HG03139 (cell line): ENCODE measurements around the gene SHKBP1.
"Not testable (repeated sequence)": the region's sequence is repeated elsewhere in the genome, so short reads cannot be mapped to it uniquely, and the experiment has no call there.

Experiments
- ATAC-seq: cut with Tn5 transposase; IDR thresholded peaks from one replicate; pipeline ENCODE4 v1.9.1; 2021; ENCODE audit not compliant: unreplicated experiment

The SHKBP1 gene

DNA sequence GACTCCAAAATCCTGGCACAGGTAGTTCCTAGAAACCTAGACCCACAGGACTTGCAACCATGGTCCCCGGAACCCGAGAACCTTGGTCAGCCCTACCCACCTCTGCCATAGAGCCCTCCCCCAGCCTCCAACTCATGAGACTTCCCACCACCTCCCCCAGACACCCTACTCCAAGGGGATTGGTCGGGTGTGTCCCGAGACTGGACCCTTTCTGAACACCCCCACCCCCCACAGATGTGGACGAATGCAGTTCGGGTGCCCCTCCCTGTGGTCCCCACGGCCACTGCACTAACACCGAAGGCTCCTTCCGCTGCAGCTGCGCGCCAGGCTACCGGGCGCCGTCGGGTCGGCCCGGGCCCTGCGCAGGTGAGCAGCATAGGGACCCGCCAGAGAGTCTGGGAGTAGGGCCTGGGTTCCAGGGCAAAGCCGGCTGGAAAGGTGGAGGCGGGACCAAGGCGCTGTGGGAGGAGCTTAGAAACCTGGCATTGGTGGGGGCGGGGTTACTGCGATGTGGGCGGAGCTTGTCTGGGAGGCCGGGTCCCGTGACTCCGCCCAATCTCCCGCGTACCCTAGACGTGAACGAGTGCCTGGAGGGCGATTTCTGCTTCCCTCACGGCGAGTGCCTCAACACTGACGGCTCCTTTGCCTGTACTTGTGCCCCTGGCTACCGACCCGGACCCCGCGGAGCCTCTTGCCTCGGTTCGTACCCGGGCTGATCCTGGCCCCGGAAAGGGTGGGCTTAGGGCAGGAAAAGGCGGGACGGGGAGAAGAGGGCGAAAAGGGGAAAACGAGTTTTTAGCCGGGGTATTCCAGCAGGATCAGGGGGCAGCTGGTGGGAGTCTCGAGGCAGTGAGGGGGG lies 36.4 kb downstream of the SHKBP1 start:
- no peak for ATAC-seq

DNA sequence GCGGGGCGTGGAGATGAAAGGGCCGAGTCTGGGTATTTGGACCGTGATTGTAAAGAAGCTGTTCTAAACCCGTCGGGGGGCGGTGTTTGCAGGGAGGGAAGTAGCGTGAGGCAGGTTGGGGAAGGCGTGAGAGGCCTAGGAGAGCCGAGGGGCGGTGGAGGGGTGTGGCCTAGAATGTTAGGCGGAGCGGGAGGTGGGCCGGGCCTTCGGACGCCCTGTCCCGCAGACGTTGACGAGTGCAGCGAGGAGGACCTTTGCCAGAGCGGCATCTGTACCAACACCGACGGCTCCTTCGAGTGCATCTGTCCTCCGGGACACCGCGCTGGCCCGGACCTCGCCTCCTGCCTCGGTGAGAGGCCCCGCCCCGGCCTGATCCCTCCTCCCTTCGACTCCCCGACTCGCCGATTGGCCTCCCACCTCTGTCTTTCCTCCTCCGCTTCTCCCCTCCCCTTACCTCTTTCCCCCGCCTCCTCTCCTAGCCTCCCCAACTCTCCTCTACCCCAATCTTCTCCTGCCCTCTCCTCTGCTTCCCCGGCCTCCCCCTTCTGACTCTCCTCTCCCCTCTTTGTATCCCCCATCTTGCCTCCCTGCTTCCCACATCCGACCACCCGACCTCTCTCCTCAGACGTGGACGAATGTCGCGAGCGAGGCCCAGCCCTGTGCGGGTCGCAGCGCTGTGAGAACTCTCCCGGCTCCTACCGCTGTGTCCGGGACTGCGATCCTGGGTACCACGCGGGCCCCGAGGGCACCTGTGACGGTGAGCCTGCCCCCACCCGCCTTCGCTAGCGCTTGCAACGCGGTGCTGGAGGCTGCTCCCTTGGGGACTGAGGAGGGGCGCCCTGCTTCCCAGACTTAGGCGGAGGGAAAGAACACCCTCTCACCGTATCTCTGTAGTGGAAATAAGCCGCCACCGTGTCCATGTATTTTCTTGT lies 37.3 kb downstream of the SHKBP1 start:
- ATAC-seq: peak; percentile 40

DNA sequence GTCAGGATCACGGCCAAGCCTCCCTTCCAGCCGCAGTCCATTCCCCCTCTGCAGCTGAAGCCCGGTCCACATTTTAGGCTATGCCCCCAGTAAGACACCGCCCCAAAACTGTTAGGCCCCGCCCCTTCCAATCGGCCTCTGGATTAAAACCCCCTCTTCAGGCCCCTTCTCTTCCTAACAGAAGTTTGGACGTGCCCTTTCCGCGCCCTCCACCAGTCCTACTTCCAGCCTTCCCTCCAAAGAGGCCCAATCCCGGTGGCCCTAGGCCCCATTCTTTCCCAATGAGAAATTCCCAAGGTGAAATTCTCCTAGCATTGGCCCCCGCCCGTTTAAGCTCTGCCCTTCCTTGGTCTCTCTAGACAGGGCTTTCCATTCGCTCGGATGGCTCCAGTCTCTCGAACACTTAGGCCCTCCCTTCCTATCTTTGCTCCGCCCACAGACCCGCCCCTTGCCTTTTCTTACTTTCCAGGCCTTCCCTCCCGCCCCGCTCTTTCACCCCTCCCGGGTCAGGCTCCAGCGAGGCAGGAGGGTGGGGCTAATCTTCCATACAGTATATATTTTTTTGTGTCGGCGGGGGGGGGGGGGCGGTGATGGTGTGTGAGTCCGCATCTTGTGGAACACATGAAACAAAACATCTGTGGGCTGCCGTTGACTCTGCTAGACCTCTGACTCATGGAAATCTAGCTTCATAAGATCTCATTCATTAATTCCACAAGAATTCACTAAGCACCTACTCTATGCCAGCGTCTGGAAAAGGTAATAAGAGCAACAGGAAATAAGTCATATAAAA lies 38.1 kb downstream of the SHKBP1 start:
- ATAC-seq: no peak

DNA sequence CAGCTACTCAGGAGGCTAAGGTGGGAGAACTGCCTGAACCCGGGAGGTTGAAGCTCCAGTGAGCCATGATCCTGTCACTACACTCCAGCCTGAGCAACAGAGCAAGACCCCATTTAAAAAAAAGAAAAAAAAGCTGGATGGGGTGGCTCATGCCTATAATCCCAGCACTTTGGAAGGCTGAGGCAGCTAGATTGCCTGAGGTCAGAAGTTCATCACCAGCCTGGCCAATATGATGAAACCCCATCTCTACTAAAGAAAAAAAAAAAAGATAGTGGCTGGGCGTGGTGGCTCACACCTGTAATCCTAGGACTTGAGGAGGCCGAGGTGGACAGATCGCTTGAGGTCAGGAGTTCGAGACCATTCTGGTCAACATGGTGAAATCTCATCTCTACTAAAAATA lies 39.5 kb downstream of the SHKBP1 start:
- ATAC-seq: no peak

DNA sequence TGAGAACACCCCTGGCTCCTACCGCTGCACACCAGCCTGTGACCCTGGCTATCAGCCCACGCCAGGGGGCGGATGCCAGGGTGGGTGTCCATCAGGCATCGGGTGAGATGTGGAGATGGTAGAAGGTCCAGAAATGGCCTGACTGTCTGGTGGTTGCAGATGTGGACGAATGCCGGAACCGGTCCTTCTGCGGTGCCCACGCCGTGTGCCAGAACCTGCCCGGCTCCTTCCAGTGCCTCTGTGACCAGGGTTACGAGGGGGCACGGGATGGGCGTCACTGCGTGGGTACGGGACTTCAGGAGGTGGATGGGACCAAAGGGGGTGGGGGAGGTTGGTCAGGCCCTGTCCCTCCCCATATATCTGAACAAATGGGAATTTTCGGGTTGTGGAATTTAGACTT lies 40.3 kb downstream of the SHKBP1 start:
- ATAC-seq: no peak

DNA sequence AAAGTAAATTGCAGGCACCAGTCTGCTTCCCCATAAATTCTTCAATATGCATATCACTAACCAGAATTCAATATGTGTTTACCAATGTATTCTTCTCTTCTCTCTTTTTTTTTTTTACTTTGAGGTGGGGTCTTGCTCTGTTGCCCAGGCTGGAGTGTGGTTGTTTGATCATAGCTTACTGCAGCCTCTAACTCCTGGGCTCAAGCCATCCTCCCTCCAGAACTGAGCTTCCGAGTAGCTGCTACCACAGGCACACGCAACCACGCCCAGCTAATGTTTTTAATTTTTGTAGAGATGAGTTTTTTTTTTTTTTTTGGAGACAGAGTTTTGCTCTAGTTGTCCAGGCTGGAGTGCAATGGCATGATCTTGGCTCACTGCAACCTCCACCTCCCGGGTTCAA lies 41.3 kb downstream of the SHKBP1 start:
- no peak for ATAC-seq

DNA sequence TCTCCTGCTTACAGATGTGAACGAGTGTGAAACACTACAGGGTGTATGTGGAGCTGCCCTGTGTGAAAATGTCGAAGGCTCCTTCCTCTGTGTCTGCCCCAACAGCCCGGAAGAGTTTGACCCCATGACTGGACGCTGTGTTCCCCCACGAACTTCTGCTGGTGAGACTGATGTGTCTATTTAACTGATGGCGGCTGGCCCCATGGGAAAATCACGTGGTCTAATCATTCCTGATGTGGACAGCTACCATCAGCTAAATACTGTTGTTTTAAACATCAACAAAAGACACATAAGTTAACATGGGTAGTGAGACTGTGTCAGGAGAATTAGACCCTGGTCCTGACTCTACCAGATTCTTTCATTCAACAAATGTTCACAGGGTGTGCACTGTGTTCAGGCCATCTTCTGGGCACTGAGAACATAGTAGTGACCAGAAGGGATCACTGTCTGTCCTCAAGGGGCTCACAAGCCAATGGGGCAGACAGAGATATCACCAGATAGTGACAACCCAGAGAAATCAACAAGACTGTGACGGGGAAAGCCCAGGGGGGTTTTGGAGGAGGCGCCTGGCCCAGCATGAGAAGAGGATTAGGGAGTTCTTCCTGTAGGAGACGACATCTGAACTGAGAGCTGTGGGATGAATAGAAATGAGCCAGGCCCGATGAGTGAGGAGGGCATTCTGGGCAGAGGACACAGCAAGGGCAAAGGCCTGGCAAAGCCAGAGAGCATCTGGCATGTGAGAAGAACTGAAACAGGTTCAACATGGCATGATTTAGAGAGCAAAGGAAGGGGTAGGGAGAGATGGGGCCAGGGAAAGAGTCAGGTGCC lies 42.9 kb downstream of the SHKBP1 start:
- ATAC-seq: no peak

DNA sequence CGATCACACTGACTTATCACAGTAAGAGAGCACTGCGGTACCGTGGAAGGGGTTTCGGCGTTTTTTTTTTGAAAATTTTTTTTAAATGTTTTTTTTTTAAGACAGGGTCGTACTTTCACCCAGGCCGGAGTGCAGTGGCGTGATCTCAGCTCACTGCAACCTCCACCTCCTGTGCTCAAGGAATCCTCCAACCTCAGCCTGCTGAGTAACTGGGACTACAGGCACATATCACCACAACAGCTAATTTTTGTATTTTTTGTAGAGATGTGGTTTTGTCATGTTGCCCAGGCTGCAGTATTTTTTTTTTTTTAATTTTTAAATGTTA lies 43.5 kb downstream of the SHKBP1 start:
- ATAC-seq: no peak

DNA sequence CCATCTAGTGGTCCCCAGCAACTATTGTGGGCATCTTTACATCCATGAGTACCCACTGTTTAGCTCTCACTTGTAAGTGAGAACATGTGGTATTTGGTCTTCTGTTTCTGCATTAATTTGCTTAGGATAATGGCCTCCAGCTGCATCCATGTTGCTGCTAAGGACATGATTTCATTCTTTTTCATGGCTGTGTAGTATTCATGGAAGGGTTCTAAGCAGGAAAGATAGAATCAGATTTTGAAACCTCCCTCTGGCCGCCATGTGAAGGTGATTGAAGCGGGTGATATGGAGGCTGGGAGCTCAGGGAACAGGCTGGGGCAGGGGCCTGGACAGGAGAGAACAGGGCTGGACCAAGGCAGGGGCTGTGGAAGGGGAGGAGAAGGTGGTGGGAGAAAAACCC lies 44.6 kb downstream of the SHKBP1 start:
- ATAC-seq: no peak

DNA sequence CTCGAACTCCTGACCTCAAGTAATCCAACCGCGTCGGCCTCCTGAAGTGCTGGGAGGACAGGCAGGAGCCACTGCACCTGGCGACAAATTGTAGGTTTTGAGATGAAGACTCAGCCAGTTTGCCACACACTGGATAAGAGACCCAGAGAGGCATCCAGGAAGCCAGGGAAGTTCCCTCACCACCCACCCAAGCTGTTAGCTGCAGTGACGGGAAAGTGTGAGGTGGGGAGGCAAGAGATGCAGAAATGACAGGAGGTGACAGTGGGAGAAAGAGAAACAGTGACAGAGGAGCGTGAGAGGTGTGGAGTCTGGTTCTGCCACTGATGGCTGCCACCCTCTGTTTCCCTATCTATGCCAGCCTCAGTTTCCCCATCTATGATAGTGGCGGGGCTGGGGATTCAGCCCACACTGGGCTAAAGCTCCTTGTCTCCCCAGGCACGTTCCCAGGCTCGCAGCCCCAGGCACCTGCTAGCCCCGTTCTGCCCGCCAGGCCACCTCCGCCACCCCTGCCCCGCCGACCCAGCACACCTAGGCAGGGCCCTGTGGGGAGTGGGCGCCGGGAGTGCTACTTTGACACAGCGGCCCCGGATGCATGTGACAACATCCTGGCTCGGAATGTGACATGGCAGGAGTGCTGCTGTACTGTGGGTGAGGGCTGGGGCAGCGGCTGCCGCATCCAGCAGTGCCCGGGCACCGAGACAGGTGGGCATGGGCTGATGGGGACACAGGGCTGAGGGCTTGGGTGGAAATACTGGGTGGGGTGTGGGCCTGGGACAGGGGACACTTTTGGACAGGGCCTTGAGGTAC lies 45.5 kb downstream of the SHKBP1 start:
- no peak for ATAC-seq

DNA sequence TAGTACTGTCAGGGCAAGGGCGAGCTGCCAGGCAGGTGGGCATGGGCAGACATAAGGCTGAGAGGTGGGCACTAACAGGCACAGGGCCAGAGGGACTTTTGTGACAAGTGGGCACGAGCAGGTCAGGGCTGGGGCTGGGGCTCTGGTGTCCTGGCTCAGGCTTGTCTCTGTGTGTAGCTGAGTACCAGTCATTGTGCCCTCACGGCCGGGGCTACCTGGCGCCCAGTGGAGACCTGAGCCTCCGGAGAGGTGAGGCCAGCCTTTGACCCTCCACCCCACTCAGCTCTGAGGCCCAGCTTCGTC lies 46.1 kb downstream of the SHKBP1 start:
- no peak for ATAC-seq

DNA sequence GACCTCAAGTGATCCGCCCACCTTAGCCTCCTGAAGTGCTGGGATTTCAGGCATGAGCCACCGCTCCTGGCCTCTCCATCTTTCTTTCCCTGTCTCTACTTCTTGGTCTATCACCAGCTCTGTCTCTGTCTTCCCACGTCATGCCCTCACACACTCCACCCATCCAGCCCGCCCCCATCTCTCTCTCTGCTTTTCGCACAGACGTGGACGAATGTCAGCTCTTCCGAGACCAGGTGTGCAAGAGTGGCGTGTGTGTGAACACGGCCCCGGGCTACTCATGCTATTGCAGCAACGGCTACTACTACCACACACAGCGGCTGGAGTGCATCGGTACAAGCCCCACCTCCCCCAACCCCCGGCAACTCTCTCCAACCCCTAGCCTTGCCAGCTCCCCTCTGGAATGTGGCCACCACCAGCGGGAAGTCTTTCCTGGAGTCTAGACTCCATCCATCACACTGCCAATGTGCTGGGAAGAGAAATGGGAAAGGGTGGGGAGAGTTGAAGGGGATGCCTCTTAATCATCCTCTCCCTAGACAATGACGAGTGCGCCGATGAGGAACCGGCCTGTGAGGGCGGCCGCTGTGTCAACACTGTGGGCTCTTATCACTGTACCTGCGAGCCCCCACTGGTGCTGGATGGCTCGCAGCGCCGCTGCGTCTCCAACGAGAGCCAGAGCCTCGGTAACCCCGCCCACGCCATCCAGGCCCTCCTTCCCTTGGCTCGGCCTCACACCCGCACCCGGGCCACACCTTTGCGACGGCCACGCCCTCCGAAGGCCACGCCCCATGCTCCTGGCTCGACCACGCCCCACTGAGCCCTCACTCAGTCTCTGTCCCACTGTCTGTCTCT lies 47.0 kb downstream of the SHKBP1 start:
- ATAC-seq: no peak

DNA sequence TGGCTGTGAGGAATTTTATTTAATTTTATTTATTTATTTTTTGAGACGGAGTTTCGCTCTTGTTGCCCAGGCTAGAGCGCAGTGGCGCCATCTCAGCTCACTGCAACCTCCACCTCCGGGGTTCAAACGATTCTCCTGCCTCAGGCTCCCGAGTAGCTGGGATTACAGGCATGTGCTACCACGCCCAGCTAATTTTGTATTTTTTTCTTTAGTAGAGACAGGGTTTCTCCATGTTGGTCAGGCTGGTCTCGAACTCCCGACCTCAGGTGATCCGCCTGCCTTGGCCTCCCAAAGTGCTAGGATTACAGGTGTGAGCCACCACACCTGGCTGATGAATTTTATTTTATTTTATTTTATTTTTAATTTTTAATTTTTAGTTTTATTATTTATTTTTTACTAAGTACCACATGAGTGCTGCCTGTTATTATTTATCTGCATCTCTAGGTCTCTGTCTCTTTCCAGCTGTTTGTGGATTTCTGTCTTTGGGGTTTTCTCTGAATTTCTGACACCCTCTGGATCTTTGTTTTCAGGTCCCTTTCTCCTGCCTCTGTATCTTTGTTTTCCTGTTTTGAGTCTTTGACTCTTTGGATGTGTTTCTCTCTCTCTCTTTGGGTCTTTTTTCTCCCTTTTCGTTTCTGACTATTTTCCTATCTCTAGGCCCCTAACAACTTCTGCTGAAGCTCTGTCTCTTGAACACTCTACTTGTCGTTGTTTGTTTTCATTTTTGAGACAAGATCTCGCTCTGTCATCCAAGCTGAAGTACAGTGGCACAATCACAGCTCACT lies 47.9 kb downstream of the SHKBP1 start:
- ATAC-seq: not testable (repeated sequence)

DNA sequence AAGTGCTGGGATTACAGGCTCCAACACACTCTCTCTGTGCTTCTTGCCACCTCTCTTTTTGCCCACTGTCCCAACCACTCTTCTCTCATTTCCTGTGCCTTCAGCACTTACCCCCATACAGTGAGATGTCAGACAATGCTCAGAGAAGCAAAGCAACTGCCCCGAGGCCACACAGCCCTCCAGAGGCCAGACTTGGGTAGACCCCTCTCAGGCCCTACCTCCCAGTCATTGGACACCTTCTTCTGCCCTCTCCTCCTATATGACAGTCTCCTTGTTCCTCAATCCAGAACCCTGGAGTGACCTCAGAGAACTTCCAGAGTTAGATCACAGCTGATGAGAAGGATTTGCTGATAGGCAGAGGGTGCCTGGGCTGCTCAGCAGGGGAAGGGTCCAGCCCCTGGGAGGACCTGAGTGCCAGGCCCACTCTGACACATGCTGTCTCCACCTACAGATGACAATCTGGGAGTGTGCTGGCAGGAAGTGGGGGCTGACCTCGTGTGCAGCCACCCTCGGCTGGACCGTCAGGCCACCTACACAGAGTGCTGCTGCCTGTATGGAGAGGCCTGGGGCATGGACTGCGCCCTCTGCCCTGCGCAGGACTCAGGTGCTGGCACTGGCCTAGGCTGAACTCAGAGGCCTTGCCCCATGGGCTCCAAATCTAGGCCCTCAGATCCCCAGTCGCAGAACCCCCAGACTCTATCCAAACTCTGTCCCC lies 48.9 kb downstream of the SHKBP1 start:
- no peak for ATAC-seq

DNA sequence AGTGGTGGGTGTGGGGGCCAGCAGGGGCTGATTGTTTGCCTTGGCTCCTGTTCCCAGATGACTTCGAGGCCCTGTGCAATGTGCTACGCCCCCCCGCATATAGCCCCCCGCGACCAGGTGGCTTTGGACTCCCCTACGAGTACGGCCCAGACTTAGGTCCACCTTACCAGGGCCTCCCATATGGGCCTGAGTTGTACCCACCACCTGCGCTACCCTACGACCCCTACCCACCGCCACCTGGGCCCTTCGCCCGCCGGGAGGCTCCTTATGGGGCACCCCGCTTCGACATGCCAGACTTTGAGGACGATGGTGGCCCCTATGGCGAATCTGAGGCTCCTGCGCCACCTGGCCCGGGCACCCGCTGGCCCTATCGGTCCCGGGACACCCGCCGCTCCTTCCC lies 50.2 kb downstream of the SHKBP1 start:
- no peak for ATAC-seq

DNA sequence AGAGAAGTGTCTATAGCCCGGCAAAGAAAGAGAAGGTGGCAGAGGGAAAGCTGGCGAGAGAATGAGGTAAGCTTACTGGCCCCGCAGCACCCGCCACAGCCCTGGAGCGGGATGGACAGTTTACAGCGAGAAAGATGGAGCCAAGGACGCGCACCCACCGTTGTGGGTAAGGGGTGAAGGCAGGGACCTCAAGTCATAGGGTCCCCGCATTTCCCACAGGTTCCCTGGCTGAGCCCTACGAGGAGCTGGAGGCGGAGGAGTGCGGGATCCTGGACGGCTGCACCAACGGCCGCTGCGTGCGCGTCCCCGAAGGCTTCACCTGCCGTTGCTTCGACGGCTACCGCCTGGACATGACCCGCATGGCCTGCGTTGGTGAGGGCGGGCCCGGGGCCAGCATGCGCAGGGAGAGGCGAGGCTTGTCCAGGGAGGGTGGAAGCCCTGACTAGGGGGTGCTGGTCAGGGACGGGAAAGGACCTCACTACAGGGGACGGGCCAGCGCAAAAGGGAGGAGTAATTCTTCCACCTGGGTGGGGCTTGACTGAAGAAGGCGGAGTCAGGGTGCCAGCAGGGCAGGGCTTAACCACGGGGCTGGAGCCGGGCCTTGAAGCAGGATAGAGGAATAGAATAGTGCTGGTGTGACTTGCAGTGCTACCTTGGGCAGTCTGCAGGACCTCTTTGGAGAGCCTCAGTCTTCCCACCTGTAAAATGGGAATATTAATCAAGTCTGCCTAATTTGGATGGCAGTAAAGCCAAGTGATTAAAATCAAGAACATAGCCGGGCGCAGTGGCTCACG lies 51.0 kb downstream of the SHKBP1 start:
- no peak for ATAC-seq

DNA sequence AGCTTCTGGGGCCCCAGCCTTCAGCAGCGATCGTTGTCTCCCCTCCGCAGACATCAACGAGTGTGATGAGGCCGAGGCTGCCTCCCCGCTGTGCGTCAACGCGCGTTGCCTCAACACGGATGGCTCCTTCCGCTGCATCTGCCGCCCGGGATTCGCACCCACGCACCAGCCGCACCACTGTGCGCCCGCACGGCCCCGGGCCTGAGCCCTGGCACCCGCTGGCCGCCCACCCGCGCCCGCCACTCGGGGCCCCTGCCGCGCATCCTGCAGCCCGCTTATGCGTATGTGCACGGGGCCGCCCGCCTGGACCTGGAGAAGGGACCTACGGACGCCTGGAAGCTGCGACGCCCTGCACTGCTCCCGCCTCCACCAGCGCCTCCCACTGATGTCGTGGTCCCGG lies 52.7 kb downstream of the SHKBP1 start:
- no peak for ATAC-seq
